ENCODE measurements around the gene NETO2.

- TF ChIP-seq CTCF (IDR thresholded peaks at IDR 0.05; ENCODE audit: poor library complexity, severe bottlenecking) = no peak
- no peak for TF ChIP-seq TAF1 (IDR thresholded peaks at IDR 0.05; ENCODE audit: low read depth)
- no peak for TF ChIP-seq EZH2 (IDR thresholded peaks at IDR 0.05; ENCODE audit: borderline replicate concordance, insufficient read depth, low read length, poor library complexity, severe bottlenecking)
- TF ChIP-seq POLR2AphosphoS5 (IDR thresholded peaks at IDR 0.05) = no peak
- TF ChIP-seq REST (IDR thresholded peaks at IDR 0.05; ENCODE audit: borderline replicate concordance) = no peak
- TF ChIP-seq RAD21 (conservative IDR thresholded peaks at IDR 0.05) = no peak
- no peak for TF ChIP-seq EP300 (conservative IDR thresholded peaks at IDR 0.05; ENCODE audit: poor library complexity, severe bottlenecking)
- no peak for TF ChIP-seq MXI1 (conservative IDR thresholded peaks at IDR 0.05; ENCODE audit: poor library complexity, severe bottlenecking)
Observed at GRCh38 chr16:47051031-47051430, 92.7 kb downstream of the NETO2 start.

All from neural cell (in vitro differentiated cells).